Kidney tubule cell (primary cell): ENCODE results near the gene LIPA.
"Not testable (repeated sequence)": the region's sequence is repeated elsewhere in the genome, so short reads cannot be mapped to it uniquely, and the experiment has no call there.

Experiments
- DNase-seq: peaks from one replicate; pipeline ENCODE4 v3.0.0-alpha.2; 2018; ENCODE audit warnings: low spot score

The LIPA gene

GRCh38 chr10:89251409-89252224 lies at the start of gene LIPA:
TSS of gene LIPA (minus strand) at chr10:89251775. CDS start at chr10:89247648, 4,127 bp downstream.
- DNase-seq, result peak; percentile 99

- DNase-seq, result peak; percentile 71
Measured at GRCh38 chr10:89301232-89301631, 49.7 kb upstream of the LIPA start.

GRCh38 chr10:89299031-89299430 lies 47.5 kb upstream of the LIPA start:
- no peak for DNase-seq

- DNase-seq, result no peak
Measured at GRCh38 chr10:89297791-89298190, 46.2 kb upstream of the LIPA start.

GRCh38 chr10:89297356-89297755 lies 45.8 kb upstream of the LIPA start:
- DNase-seq, result no peak

- no peak for DNase-seq
Measured at GRCh38 chr10:89296220-89296648, 44.7 kb upstream of the LIPA start.

- peak; percentile 27 for DNase-seq
Measured at GRCh38 chr10:89295597-89295996, 44.0 kb upstream of the LIPA start.

GRCh38 chr10:89294721-89295239 lies 43.2 kb upstream of the LIPA start:
- DNase-seq, result no peak

GRCh38 chr10:89285303-89285702 lies 33.7 kb upstream of the LIPA start:
- peak; percentile 83 for DNase-seq

GRCh38 chr10:89284711-89285110 lies 33.1 kb upstream of the LIPA start:
- not testable (repeated sequence) for DNase-seq

GRCh38 chr10:89283936-89284475 lies 32.4 kb upstream of the LIPA start:
- DNase-seq, result peak; percentile 91

GRCh38 chr10:89283025-89283935 lies 31.7 kb upstream of the LIPA start:
- peak; percentile 98 for DNase-seq

- DNase-seq, result no peak
Measured at GRCh38 chr10:89281606-89282395, 30.2 kb upstream of the LIPA start.

GRCh38 chr10:89280508-89280907 lies 28.9 kb upstream of the LIPA start:
- DNase-seq, result no peak

GRCh38 chr10:89279421-89279869 lies 27.9 kb upstream of the LIPA start:
- DNase-seq, result peak; percentile 73

GRCh38 chr10:89278900-89279392 lies 27.4 kb upstream of the LIPA start:
- no peak for DNase-seq

- DNase-seq, result peak; percentile 99
Measured at GRCh38 chr10:89278034-89278535, 26.5 kb upstream of the LIPA start.

GRCh38 chr10:89275383-89275782 lies 23.8 kb upstream of the LIPA start:
- no peak for DNase-seq

- DNase-seq, result peak; percentile 75
Measured at GRCh38 chr10:89274928-89275327, 23.4 kb upstream of the LIPA start.

GRCh38 chr10:89273680-89274079 lies 22.1 kb upstream of the LIPA start:
- no peak for DNase-seq

GRCh38 chr10:89271532-89271931 lies 20.0 kb upstream of the LIPA start:
- no peak for DNase-seq
